Fibroblast of skin of scalp (primary cell): ENCODE measurements around the gene BCAR3.

Experiments used
- DNase-seq: peaks from one replicate; pipeline ENCODE4 v3.0.0-alpha.2; 2013

BCAR3 gene

DNA sequence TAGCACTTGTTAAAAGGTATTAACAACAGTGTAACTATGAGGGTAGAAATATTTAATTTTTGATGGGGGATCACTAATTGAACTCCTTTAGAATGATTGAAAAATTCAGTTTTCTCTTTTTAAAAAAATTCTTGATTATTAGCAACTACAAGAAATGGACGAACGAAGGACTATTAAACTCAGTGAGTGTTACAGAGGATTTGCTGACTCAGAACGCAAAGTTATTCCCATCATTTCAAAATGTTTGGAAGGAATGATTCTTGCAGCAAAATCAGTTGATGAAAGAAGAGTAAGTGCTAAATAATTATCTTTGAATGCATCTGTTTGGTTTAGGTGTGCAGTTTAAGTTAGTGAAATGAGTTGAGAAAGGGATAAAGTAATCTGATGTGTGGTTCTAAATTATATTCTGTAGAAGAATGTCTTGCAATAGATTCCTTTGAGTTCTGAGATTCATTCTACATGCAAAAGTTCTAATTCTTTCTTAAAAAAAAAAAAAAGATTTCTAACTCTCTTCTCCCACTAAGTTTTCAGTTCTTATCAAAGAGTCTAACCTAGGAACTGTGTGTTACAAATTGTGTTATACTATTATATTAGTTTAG lies 148.8 kb downstream of the BCAR3 start:
- DNase-seq: no peak

DNA sequence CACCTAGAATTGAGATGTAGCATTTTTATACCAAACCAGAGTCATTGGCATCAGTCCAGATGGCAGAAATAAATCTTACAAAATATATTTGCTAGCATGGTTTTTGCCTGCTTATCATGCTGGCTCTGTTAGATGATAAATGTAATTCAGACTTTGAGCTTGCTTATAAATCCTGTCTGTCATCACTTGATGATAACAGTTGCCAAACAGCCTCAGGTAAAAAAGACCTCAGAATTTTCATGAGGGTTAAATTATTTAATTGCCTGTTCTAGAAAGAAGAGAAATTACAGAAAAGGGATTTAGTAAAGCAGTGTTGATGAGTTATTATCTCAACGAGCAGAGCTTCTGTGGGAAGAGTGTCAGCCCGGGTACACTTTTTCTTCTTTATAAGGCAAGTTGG lies 150.4 kb downstream of the BCAR3 start:
- DNase-seq: no peak

DNA sequence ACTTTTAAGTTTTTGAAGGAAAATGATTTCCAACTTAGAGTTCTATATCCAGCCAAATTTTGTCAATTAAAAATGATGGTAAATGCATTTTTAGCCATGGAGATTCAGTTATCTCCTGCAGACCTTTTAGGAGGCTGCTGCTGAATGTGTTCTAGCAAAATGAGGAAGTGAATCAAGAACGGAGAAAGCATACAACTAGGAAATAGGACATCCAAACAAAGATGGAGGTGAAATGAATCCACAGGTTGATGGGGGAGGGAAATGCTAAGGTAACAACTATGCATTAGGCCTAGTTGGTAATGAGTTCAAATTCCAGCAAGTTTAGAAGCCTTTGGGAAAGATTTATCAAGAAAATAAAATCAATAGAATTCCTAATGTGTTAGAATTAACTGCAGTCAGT lies 153.2 kb downstream of the BCAR3 start:
- no peak for DNase-seq

DNA sequence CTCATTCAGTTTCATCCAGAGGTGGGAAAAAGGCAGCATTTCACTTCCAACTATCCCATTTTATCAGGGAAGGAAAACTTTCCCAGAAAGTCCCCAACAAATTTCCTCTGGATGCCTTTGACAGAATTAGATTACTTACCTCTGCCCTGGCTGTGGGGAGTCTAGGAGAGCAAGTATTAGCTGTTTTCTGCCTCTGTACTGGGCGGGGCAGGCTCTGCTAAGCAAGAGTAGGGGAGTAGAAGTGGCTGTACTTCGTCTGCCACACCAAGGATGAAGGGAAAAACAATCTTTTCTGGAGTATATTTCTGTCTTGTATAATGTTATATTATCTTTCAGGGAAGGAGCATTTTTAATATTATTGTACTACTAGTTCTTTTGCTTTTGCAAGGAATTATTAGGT lies 155.2 kb downstream of the BCAR3 start:
- no peak for DNase-seq

DNA sequence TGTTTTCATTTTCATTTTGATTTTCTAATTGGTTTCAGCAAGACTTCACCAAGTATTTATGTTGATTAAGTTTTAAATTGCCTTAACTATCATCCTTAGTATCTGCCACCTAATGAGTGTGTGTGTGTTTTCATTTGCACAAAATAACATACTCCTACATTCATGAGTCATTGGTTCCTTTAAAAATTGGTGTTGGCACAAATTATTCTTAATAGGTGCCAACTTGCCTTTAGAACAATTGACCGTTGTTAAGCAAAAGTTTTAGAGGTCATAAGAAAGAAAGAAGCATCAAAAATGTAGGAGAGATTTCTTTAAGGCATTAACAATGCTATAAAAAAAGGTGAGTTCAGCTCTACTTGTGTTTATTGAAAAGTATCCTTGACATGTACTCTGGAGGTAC lies 156.2 kb downstream of the BCAR3 start:
- no peak for DNase-seq

DNA sequence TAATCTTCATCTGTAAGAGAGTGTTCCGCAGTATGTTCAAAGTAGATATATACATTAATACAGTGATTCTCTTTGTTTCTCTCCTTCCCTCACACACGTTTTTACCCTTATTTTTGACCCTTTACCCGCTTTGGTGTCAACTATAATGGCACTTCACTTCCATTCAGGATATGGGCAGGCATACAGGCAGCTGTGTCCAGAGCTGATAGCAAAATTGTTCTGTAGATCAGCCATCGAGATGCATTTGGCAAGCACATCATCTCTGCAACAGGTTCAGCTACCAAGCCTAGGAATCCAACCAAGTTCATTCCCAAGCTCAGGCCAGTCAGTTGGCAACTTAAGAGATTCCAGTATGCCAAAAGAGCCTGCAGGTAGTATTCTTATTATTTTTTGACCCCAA lies 158.9 kb downstream of the BCAR3 start:
- DNase-seq: no peak

DNA sequence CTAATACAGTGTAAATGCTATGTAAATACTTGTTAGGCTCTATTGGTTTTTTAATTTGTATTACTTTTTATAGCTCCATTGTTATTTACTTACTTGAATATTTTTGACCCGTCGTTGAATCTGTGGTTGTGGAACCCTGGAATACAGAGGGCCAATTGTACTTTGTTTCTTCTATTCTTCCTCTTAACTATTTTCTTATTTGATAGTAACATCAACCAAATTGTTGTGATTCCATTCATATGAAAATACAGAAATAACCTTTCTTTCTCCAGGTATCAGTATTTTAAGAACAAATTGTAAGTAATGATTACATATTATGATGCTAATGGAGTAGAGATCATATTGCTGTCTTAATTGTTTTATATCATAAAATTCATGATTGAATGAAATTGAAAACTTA lies 160.0 kb downstream of the BCAR3 start:
- no peak for DNase-seq

DNA sequence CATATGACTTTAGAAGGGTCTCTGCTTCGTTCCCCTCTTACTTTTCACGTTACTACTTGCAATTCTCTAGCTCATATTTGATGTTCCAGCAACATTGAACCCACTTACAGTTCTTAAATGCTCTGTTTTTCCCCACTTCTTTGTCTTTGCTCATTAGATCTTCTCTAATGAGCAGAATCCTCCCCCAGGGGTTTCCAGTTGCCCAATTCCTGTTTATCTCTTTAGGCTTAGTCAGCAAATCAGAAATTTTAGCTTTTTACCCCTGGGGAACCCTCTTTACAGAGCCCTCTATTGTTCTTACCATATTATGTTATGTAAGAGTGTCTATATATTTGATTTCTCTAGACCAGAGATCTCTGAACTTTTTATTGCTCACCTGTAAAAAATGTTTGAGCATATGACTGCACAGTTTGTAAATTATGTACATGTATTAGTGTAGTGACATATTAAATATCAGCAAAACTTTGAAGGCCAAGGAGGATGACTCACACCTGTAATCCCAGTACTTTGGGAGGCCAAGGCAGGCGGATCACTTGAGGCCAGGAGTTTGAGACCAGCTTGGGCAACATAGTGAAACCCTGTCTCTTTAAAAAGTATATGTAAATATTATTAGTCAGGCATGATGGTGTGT lies 162.3 kb downstream of the BCAR3 start:
- peak; percentile 14 for DNase-seq

DNA sequence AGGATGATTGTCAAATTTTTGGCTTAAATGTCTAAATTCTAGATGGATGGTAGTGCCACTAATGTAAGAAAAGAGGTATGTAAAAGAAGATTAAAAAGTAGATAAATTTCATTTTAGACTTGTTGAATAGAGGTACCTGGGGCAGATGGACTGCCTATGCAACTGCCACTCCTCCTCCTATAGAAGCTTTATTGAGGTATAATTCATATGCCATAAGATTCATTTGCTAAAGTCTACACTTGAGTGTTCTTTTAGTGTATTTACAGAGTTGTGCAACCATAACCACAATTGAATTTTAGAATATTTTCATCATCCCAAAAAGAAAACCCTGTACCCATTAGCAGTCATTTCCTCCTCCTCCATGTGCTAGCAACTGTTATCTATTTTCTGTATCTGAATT lies 163.1 kb downstream of the BCAR3 start:
- no peak for DNase-seq

DNA sequence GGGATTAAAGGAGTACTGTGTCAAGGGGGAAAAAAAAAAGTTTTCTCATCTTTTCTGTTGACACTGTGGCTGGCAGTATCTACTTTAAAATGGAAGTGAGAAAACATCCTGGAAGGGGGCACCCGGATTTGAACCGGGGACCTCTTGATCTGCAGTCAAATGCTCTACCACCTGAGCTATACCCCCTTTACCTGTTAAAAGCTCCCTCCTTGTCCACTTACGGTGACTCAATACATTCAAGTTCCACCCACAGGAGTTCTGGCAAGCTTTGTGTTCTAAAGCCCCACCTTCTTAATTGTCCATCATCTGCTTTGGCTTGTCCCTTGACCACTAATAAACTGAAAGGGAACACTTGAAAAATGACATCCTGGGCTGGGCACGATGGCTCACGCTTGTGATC lies 165.5 kb downstream of the BCAR3 start:
- no peak for DNase-seq
